HEK293 (cell line): Measurements from ENCODE around the gene CDH11.

Source experiments
- CTCF ChIP-seq: fragments of 450-650 bp; formaldehyde crosslinking; IDR thresholded peaks from 2 replicates; pipeline ENCODE4 v1.5.1; 2016; ENCODE audit warnings: missing biosample characterization, missing genetic modification characterization
- KLF8 ChIP-seq: fragments of 450-650 bp; formaldehyde crosslinking; IDR thresholded peaks from 2 replicates; pipeline ENCODE4 v1.5.1; 2016; ENCODE audit warnings: missing biosample characterization, missing genetic modification characterization
- OSR2 ChIP-seq: fragments of 450-650 bp; formaldehyde crosslinking; IDR thresholded peaks from 2 replicates; pipeline ENCODE4 v1.5.1; 2016; ENCODE audit warnings: missing biosample characterization, missing genetic modification characterization
- REST ChIP-seq: fragments of 450-650 bp; formaldehyde crosslinking; IDR thresholded peaks from 2 replicates; pipeline ENCODE4 v1.5.1; 2016; ENCODE audit warnings: missing biosample characterization, missing genetic modification characterization
- ZBTB10 ChIP-seq: fragments of 450-650 bp; formaldehyde crosslinking; IDR thresholded peaks from 2 replicates; pipeline ENCODE4 v1.5.1; 2016; ENCODE audit warnings: missing biosample characterization, missing genetic modification characterization
- ZNF133 ChIP-seq: fragments of 450-650 bp; formaldehyde crosslinking; IDR thresholded peaks from 2 replicates; pipeline ENCODE4 v1.5.1; 2016; ENCODE audit warnings: missing biosample characterization, missing genetic modification characterization
- ZNF404 ChIP-seq: fragments of 450-650 bp; formaldehyde crosslinking; IDR thresholded peaks from 2 replicates; pipeline ENCODE4 v1.5.1; 2017; ENCODE audit warnings: missing biosample characterization, missing genetic modification characterization
- ZNF830 ChIP-seq: fragments of 450-650 bp; IDR thresholded peaks from 2 replicates; pipeline ENCODE4 v1.5.0; 2018; ENCODE audit warnings: missing biosample characterization, missing genetic modification characterization, low read depth, mild to moderate bottlenecking, moderate library complexity

GRCh38 chr16:65071433-65072311, 50.2 kb downstream of the CDH11 start:
- no peak for TF ChIP-seq CTCF (tag by site-specific recombination)
- TF ChIP-seq ZNF404 (tag by site-specific recombination), result no peak
- no peak for TF ChIP-seq OSR2 (tag by site-specific recombination)
- no peak for TF ChIP-seq ZBTB10 (tag by site-specific recombination)
- TF ChIP-seq ZNF830 (tag by site-specific recombination), result no peak
- no peak for TF ChIP-seq KLF8 (tag by site-specific recombination)
- no peak for TF ChIP-seq REST
- TF ChIP-seq ZNF133 (tag by site-specific recombination), result no peak
